MM.1S (cell line): ENCODE measurements around the gene RAB3IL1.

ENCODE experiments used
- CTCF ChIP-seq: fragments of 300-600 bp; sonication (generic); IDR thresholded peaks from 2 replicates; pipeline ENCODE4 v1.5.1; 2016; ENCODE audit warnings: antibody characterized with exemption, low read length, mixed read lengths
- EZH2 ChIP-seq: fragments of 300-600 bp; sonication (generic); optimal IDR thresholded peaks from 2 replicates; pipeline ENCODE3; 2017; ENCODE audit warnings: low read depth, mild to moderate bottlenecking, antibody characterized with exemption, low read length, mixed read lengths

- no peak for TF ChIP-seq CTCF
- no peak for TF ChIP-seq EZH2
Measured at GRCh38 chr11:61911128-61911700, 6.2 kb downstream of the RAB3IL1 start.
